Renal cortex interstitium (tissue), 11 donors: ENCODE results near the gene KCTD17. TPM values are rescaled to one million over a fixed set of nuclear protein-coding genes. Genes with fewer than 3 reads are reported as not detected.

ENCODE experiments used
- DNase-seq, 11 donors: peaks; one replicate each; pipeline ENCODE4 v3.0.0-alpha.2; 2013; ENCODE audit warnings: low read depth in 9 of 11, low spot score in 4 of 11; ENCODE audit errors: extremely low read depth in 1 of 11
- polyA plus RNA-seq, 3 donors: library from polyadenylated mRNA; unstranded; fragments of 120-200 nt; gene quantifications; one replicate each; pipeline ENCODE4 v1.2.1, GENCODE V29; 2013; ENCODE audit not compliant: insufficient read length in 3 of 3

KCTD17 gene
- polyA plus RNA-seq, 3 donors, result 20.4 to 34.3 (median 30.7) TPM

- no peak for DNase-seq
Measured at GRCh38 chr22:37018086-37018814, 33.3 kb upstream of the KCTD17 start.

- DNase-seq, result peak in 5 of 11 donors; percentile 42 to 57 (median 49)
Measured at GRCh38 chr22:37018815-37019308, 32.7 kb upstream of the KCTD17 start.

- DNase-seq, result peak in 6 of 11 donors; percentile 67 to 82 (median 75)
Measured at GRCh38 chr22:37019309-37020191, 32.0 kb upstream of the KCTD17 start, which contains the start of the genes MPST and TST. Gene MPST, plus strand, starts transcription at chr22:37019742. Its CDS starts 95 bp downstream, at chr22:37019837. Gene TST, minus strand, starts transcription at chr22:37019447. Its CDS starts 715 bp downstream, at chr22:37018732.

- no peak for DNase-seq
Measured at GRCh38 chr22:37020192-37020479, 31.4 kb upstream of the KCTD17 start.

- DNase-seq, result no peak
Measured at GRCh38 chr22:37021041-37021440, 30.5 kb upstream of the KCTD17 start.

GRCh38 chr22:37021710-37022482 lies 29.6 kb upstream of the KCTD17 start:
- no peak for DNase-seq

GRCh38 chr22:37022483-37023337 lies 28.8 kb upstream of the KCTD17 start:
- no peak for DNase-seq

- no peak for DNase-seq
Measured at GRCh38 chr22:37023743-37024338, 27.7 kb upstream of the KCTD17 start.

- DNase-seq, result no peak
Measured at GRCh38 chr22:37024339-37025157, 27.0 kb upstream of the KCTD17 start.

- DNase-seq, result no peak
Measured at GRCh38 chr22:37025500-37026070, 26.0 kb upstream of the KCTD17 start.

- no peak for DNase-seq
Measured at GRCh38 chr22:37026325-37026724, 25.2 kb upstream of the KCTD17 start.

- no peak for DNase-seq
Measured at GRCh38 chr22:37027556-37027955, 24.0 kb upstream of the KCTD17 start.

GRCh38 chr22:37028692-37029674 lies 22.6 kb upstream of the KCTD17 start:
- DNase-seq, result no peak

GRCh38 chr22:37030560-37031281 lies 20.8 kb upstream of the KCTD17 start:
- no peak for DNase-seq

GRCh38 chr22:37032134-37032534 lies 19.4 kb upstream of the KCTD17 start:
- DNase-seq, result no peak
